Epithelial cell of proximal tubule (primary cell): Measurements from ENCODE around the gene WDR77. TPM values are rescaled to one million over a fixed set of nuclear protein-coding genes. Genes with fewer than 3 reads are reported as not detected.

Source experiments
- DNase-seq: peaks from one replicate; pipeline ENCODE4 v3.0.0-alpha.2; 2011; ENCODE audit warnings: low read depth
- H3K4me3 ChIP-seq: 2 replicates; pipeline ENCODE4 v1.5.1; 2011; ENCODE audit warnings: low read depth, mild to moderate bottlenecking, low read length
- total RNA-seq: library from RNA; depleted of rRNA; stranded (reverse); fragments of >200 nt; gene quantifications from 2 replicates; pipeline ENCODE4 v1.2.3, GENCODE V29; 2015
- TF ChIP-seq, protein P1 (sequence below): conservative IDR thresholded peaks from 2 replicates; pipeline ENCODE4 v1.5.1; 2012; ENCODE audit warnings: low read depth, mild to moderate bottlenecking, low read length

The WDR77 gene
- total RNA-seq, 1 donor from 2014 or later: 79.4 TPM

DNA sequence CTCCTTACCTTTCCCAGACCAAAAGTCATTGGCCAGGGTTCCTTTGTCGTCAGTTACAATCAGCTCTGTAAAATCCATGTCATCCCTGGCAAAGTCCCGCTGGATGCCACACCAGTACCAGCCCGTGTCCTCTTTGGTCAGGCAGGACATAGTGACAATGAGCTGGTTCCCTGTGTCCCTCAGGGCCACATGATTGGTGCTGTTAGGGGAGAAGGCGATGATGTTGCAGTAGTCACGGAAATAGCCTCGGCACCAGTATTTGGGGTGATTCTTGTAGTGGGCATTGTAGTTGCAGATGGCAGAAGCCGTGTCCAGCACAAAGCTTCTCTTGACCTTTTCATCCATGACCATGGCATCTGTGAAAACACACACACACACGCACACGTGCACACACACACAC lies 39.6 kb upstream of the WDR77 start:
- no peak overlapping the region for H3K4me3 ChIP-seq
- TF ChIP-seq, protein P1, sequence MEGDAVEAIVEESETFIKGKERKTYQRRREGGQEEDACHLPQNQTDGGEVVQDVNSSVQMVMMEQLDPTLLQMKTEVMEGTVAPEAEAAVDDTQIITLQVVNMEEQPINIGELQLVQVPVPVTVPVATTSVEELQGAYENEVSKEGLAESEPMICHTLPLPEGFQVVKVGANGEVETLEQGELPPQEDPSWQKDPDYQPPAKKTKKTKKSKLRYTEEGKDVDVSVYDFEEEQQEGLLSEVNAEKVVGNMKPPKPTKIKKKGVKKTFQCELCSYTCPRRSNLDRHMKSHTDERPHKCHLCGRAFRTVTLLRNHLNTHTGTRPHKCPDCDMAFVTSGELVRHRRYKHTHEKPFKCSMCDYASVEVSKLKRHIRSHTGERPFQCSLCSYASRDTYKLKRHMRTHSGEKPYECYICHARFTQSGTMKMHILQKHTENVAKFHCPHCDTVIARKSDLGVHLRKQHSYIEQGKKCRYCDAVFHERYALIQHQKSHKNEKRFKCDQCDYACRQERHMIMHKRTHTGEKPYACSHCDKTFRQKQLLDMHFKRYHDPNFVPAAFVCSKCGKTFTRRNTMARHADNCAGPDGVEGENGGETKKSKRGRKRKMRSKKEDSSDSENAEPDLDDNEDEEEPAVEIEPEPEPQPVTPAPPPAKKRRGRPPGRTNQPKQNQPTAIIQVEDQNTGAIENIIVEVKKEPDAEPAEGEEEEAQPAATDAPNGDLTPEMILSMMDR: no peak
- DNase-seq: no peak

DNA sequence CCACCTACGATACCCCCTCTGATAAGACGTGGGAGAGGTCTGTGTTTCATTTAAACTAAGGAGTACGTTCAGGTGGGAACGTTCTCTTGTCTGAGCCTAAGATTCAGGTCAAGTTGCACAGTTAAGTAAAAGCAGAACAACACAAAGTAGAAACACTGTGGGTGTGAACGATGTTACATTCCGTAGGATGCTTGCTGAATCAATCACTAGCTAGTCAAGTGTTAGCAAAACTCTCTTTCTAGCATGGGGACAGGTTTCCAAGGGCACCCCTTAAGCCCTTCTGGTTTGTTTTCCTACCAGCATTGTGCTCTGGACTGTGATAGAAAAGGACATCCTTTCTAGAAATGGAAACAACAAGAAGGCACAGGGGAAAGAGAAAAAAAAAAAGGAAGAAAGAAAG lies 38.1 kb upstream of the WDR77 start:
- TF ChIP-seq, protein P1: no peak
- DNase-seq: no peak
- H3K4me3 ChIP-seq: no peak overlapping the region

DNA sequence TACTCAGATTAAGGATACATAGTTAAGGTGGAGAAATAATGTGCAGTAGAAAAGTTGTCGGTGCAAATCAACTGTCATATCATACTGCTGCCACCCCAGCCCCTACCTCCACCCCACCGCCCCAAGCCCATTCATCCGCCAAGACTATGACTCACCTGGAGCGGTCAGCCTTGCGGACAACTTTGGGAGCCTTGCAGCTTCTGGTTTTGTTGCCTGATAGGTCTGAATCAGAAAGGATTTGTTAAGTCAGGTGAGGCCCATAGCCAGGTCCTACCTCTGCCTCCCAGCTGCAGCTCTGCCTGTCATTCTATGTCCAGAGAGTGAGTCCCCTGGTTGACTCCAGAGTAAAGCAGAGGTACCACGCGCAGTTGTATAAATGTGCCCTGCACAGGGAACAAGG lies 37.4 kb upstream of the WDR77 start:
- TF ChIP-seq, protein P1: no peak
- no peak overlapping the region for H3K4me3 ChIP-seq
- DNase-seq: no peak

- TF ChIP-seq, protein P1: no peak
- no peak overlapping the region for H3K4me3 ChIP-seq
- no peak for DNase-seq
Measured at GRCh38 chr1:111484391-111485026, 35.5 kb upstream of the WDR77 start.

- TF ChIP-seq, protein P1: no peak
- H3K4me3 ChIP-seq: no peak overlapping the region
- no peak for DNase-seq
Measured at GRCh38 chr1:111483876-111484275, 34.8 kb upstream of the WDR77 start.

GRCh38 chr1:111483166-111483565 lies 34.1 kb upstream of the WDR77 start:
- no peak for DNase-seq
- no peak overlapping the region for H3K4me3 ChIP-seq
- TF ChIP-seq, protein P1: no peak
